Measurements from ENCODE around the gene CSRP3.

CSRP3 gene

DNA sequence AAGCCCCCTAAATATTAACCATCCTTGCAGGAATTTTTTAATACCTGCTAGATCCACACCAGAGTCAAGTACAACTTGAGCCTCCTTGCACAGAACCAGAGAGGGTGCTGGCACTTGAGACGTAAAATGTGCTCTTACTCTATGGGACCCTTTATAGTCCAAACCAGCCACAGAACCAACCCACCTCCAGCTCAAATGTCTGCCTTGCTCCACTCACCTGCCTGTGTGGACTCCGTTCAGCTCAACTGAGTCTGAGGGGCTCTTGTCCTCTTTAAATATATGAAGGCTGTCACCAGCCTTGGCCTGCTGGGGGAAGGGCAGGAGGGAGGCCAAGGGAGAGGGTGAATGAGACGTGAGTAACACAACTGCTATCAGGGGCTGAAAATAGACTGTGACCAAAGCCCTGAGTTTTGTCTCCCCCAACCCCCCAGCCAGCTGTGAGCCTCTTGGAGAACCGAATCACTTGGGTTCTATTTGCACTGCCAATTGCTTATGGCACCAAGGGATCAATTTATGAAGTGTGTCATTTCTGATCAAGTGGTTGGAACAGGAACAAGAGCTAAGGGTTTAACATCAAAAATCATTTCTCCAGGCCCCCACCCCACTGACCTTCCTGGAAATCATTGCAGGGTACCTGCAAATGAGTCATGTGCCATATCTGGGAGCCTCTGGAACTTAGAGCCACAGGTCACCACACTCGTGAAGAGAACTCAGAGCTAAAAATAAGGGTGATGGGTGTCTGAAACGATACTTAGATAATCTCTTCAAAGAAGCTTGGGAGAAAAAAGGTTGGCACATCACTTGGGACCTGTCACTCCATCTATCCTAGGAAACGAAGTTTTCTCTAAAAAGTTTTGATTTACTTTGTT, at the start of gene CSRP3:
Gene CSRP3 (minus strand): TSS at position 247 of the 869 bp plus-strand sequence. CDS start 9,535 bp downstream, outside the sequence.
- no peak for DNase-seq

DNA sequence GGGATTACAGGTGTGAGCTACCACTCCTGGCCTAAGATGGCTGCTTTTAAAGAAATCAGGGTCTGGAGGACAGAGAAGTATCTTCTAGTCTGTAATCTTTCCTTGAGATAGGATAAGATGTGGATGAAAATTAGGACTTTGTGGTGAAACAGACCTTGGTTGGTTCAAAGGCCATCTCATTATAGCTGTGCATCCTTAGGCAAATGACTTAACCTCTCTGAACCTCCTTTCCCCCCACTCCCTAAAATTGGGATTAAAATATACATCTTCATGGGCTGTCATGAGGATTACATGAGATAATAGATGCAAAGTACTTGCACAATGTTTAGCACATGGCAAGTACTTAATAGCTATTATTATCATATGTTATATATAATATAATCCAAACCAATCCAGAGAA, 49.8 kb upstream of the CSRP3 start:
- no peak for DNase-seq

DNA sequence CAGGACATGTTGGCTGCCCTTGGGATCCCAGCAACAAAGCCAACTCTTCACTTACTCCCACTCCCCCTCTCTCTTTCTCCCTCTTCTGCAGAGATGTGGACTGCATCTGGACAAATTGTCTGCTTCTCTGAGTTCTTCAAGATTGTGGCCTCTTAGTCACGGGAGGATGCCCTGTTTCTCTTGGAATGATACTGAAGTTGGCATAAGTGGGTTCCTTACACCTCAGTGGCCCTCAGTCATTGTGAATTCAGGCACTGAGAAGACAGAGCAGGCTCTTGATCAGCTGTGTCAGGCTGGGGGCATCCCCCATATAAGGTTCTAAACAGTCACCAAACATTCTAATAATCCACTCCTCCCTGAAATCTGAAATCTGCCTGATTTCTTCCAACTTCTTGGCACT, 45.0 kb upstream of the CSRP3 start:
- DNase-seq = no peak

DNA sequence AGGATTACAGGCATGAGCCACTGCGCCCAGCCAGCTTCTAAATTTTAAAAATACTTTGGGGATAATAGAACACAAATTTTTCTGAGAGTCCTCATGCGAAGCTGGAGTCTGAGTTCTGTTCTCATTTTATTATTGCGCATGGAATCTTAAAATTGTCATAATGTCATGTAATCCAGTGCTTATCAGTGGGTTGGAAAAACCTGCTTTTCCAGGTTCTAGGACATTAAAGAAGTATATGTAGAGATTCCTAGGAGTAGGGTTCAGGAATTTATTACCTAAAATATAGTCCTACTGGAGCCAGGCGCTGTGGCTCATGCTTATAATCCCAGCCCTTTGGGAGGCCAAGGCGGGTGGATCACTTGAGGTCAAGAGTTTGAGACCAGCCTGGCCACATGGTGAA, 43.6 kb upstream of the CSRP3 start:
- no peak for DNase-seq

GRCh38 chr11:19244621-19245020, 42.8 kb upstream of the CSRP3 start:
- DNase-seq = no peak

GRCh38 chr11:19244084-19244483, 42.3 kb upstream of the CSRP3 start:
- no peak for DNase-seq

DNA sequence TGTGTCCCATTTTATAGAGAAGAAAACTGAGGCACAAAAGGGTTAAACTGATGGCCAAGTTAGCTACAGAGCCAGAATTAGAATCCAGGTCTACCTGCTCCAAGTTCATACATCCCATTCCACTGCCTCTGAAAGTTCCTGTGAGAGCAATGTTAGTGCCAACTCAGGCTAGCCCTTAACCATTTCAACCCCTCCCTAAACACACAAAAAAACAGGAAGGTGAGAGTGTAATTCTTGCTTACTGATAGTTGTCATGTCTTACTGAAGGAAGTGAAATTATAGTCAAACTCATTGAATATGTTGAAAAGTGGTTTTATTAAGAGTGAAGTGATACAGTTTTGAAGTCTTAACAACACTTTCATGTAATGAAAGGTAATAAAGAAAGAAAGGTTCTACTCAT, 41.8 kb upstream of the CSRP3 start:
- no peak for DNase-seq

DNA sequence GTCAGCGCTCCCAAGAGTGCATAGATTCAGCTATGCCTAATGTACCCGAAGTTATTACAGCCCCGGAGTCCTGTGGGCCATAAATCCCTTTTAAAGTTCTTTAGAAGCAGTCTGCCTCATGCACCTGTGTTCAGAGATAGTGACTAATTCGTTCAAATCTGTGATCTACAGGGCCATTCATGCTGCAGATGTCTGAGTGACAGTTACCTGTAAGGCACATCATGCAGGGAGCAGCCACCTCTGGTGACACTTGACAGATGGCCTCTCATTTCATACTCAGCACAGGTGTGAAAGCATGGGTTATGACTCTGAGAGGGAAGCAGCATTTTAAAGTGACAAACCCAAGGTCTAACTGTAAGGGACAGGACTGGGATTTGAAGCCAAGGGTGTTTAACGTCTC, 41.4 kb upstream of the CSRP3 start:
- no peak for DNase-seq

GRCh38 chr11:19242179-19242932, 40.6 kb upstream of the CSRP3 start:
- DNase-seq = no peak

DNA sequence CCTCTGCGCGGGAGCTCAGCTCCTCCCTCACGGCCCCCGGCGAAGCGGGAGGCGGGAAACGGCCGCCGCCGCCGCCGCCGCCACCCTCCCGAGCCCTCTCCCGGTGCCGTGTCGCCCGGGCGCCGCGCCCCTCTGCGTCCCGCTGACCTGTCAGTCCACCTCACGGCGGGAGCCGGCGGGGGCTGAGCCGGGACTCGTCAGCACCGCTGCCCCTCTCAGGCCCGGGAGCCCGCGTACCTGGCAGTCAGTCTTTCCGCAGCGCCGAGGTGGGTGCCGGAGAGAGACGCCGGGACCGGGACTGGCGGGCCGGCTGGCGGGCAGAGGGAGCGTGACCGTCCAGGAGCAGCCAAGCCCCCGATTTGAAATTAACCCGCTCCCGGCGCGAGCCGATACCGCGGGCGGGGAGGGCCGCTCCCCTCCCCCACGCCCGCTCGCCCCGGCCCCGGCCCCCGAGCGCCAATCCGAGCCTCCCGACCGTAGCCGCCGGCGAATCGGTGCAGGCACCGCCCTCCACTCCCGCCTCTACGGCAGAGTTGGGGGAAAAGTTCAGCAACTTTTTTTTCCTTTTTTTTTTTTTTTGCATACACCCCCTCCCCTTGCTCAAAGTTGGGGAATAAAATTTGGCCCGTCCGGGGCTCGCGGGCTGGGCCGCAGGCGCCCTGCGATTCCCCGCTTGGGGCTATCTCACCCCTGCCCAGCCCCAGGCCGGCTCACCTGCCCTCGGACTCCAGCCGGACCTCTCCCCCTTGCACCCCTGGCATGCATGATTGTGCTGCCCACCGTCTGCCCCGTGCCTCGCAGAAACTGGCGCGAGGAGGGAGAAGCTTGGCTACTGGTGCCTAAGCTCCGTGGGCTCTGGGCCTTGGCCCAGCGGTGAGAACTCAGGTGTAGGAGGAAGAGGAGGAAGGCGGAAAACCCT, 39.7 kb upstream of the CSRP3 start:
- DNase-seq = no peak

DNA sequence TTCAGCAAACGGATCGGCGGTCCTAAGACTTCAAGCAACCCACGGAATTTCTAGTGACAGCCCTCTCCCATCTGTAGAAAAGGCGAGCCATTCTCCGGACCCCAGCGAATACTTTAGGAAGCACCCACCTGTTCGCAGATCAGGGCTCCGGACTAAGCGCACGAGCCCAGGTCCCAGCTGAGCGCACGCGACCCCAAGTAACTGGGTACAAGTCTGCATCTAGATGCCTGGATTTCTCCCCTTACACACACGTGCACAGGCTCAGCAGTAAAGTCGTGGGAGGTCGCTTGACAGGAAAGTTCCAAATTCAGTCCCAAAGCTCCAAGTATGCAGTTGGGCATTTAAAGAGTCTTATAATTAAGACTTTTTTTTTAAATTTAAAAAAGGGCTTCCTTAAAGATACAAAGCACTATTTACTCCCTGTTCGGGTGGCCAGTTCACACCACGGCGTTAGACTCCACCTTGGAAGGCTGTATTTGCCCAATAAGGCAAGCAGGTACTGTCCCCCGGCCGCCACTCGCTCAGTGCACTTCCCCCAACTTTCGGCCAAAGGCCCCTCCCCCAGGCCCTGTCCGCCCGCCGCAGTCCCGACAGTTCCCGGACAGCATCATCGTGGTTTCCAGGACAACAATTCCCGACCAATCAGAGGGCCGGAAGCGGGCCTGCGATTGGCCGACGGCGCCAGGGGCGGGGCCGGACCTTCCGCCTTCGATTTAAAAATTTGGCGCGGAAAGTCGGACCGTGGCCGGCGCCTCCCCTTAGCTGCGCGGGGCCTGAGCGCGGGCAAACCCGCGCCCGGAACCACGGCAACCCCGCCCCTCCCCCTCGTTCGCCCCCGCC, 38.9 kb upstream of the CSRP3 start, which contains the start of gene E2F8:
Gene E2F8 (minus strand): TSS at position 526 of the 840 bp plus-strand sequence. CDS start 824 bp downstream, outside the sequence.
- DNase-seq = peak; percentile 79

DNA sequence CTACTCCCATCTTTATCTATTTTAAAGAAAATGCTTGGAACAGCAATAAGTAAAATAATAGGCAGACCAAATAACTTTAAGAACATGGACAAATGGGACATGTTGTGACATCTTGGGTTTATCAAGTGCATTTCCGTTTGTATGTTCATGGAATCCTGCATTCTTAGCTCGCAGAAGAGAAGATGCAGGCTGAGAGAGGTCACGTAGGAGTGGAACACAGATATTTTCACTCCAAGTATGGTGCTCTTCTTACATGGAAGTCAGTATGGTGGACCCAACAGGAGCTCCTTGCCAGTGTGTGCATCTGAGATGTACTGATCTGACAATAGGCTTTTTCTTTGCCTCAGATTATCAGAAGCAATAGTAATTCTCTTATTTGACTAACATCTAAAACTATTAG, 37.3 kb upstream of the CSRP3 start:
- no peak for DNase-seq

- DNase-seq = no peak
Observed at GRCh38 chr11:19237813-19238212, 36.0 kb upstream of the CSRP3 start.

GRCh38 chr11:19237381-19237780, 35.6 kb upstream of the CSRP3 start:
- no peak for DNase-seq

DNA sequence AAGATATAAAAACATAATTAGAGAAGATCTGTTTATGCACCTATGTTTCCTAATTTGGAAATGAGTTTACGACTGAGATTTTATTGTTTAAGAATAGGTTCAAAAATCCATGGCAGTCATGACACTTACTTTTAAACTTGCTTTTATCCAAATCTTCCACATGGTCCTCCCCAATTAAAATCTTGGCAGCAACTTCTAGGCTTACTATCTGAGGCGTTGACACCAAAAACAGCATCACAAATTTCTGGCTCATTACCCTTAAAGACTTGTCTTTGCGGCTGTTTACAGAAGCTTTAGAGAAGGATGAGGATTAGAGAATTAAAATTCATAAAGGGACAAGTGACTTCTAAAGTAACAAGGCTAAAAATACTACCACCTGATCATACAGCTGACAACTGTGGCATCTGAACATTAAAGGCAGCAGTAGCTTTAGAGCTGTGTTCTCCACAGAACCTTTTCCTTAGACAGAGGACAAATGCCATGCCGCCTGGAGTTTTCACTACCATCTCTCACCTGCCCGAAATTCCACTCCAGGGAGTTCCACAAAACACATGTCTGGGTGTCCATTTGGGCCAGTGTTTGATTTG, 32.5 kb upstream of the CSRP3 start:
- no peak for DNase-seq

DNA sequence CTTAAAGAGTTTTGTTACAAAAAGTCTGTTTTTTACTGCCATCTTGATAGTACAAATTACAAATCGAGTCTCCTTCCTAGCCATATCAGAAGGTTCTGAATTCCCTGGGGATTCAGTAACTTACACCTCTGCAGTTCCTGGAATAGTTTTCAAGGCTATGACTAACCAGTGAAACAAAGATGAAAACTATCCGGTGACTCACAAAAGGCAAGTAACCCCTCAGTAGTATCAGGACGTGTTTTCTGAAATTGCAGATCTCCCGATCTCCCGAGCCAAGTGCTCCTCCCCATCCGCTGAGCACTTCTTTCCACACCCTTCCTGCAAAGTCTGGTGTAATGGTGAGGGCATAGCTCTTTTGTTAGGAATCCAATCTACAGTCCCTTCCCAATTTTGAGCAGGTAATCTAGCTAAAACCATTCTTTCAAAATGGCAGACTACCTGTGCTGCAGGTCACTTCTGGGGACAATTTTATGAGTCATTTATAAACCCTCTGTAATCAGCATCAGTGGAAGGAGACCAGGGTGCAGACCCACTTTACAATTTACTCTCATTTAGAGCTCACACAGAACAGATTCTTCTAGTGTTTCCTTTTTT, 31.2 kb upstream of the CSRP3 start:
- DNase-seq = no peak

DNA sequence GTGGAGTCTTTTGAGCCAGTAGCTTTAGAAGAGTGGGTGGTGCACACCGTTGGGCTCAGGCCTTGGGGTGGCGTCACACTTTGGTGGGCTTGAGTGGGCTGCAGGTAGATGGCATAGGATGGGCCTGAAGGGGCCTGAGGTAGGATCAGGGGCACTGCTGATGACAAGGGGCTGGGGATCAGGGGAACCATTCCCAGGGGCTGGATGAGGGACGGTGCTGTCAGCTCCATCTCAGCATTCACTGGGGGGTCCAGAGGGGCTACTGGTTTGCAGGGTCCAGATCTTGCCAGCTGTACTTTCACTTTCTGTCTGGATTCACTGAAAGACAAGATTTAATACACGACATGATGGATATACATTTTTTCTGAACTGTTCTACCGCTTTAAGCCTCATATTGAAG, 27.9 kb upstream of the CSRP3 start:
- no peak for DNase-seq

DNA sequence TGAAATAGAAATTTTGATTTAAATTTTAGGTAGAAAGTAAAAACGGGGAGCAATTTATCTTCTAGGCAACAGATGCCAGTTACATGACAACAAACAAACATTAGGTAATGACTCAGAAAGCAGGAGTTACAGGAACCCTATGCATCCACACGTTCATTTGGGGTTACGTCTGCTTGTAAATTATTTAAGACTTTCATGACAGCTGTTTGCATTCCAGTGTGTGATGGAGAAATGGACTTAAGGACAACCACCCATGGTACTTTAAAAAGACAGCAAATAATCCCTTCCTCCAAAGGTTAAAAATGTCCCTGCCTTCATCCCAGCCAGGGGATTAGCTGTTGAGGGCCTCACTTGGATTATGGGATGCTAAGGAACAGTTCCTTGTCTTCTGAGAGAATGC, 27.2 kb upstream of the CSRP3 start:
- DNase-seq = no peak

- no peak for DNase-seq
Observed at GRCh38 chr11:19226378-19227195, 24.8 kb upstream of the CSRP3 start.

- DNase-seq = no peak
Observed at GRCh38 chr11:19225581-19225980, 23.8 kb upstream of the CSRP3 start.

Data from NCI-H2029 treated with DMSO at 0.1 percent for 48 hours (cell line).